Spleen (tissue), 11 donors: ENCODE data around the gene VAV2. TPM values are rescaled to one million over a fixed set of nuclear protein-coding genes. Genes with fewer than 3 reads are reported as not detected.
"Not testable (repeated sequence)": the region's sequence is repeated elsewhere in the genome, so short reads cannot be mapped to it uniquely, and the experiment has no call there.

Experiments
- DNase-seq: peaks from one replicate; pipeline ENCODE4 v3.0.0-alpha.2; 2020
- H3K27ac ChIP-seq, 8 donors: fragments of 200-600 bp; sonication (generic) in 7 of 8; 1 replicate in 4 of 8; 2 replicates in 4 of 8; pipeline versions ENCODE4 v1.5.0 to v1.8.0; 2016 to 2021; ENCODE audit warnings: inconsistent platforms in 4 of 8, mild to moderate bottlenecking in 4 of 8, moderate library complexity in 1 of 8
- H3K27me3 ChIP-seq, 7 donors: fragments of 200-600 bp; sonication (generic) in 6 of 7; replicated peaks in 1 of 7; 1 replicate in 4 of 7; 2 replicates in 3 of 7; pipeline versions ENCODE4 v1.5.0 to v1.8.0; 2016 to 2021; ENCODE audit warnings: inconsistent platforms in 3 of 7, mild to moderate bottlenecking in 1 of 7
- H3K36me3 ChIP-seq, 6 donors: fragments of 200-600 bp; sonication (generic) in 5 of 6; 1 replicate in 4 of 6; 2 replicates in 2 of 6; pipeline versions ENCODE4 v1.5.0 to v1.8.0; 2016 to 2021; ENCODE audit warnings: inconsistent platforms in 2 of 6
- H3K4me1 ChIP-seq, 6 donors: fragments of 200-600 bp; sonication (generic) in 5 of 6; 1 replicate in 3 of 6; 2 replicates in 3 of 6; pipeline versions ENCODE4 v1.5.0 to v1.8.0; 2016 to 2021; ENCODE audit warnings: inconsistent platforms in 3 of 6
- H3K4me3 ChIP-seq, 8 donors: fragments of 200-600 bp; sonication (generic) in 7 of 8; 1 replicate in 4 of 8; 2 replicates in 4 of 8; pipeline versions ENCODE4 v1.5.0 to v1.8.0; 2016 to 2021; ENCODE audit warnings: inconsistent platforms in 4 of 8, mild to moderate bottlenecking in 4 of 8, moderate library complexity in 2 of 8
- H3K9me3 ChIP-seq, 8 donors: fragments of 200-600 bp; sonication (generic) in 7 of 8; 1 replicate in 4 of 8; 2 replicates in 4 of 8; pipeline versions ENCODE4 v1.5.0 to v1.8.0; 2016 to 2021; ENCODE audit warnings: inconsistent platforms in 4 of 8
- POLR2A ChIP-seq, 3 donors: fragments of 450-650 bp; IDR thresholded peaks; one replicate each; pipeline ENCODE4 v1.5.1; 2017; ENCODE audit warnings: antibody characterized with exemption in 3 of 3, mild to moderate bottlenecking in 1 of 3
- POLR2AphosphoS5 ChIP-seq, 3 donors: sonication (generic); formaldehyde crosslinking; IDR thresholded peaks; one replicate each; pipeline ENCODE4 v1.5.1; 2017; ENCODE audit warnings: antibody characterized with exemption in 3 of 3
- WGBS, 5 donors: extraction: QIAGEN DNeasy Blood & Tissue Kit in 3 of 5; methylation state at CpG; one replicate each; pipeline versions ENCODE4 v1.1.5 to v1.1.7; 2013 to 2018; 5-methylcytosine and 5-hydroxymethylcytosine counted together
- intact Hi-C: fragments of 100-400 bp; cut with DNase I; formaldehyde crosslinking; loops from one replicate; pipeline ENCODE4 v1.15.0; 2023; ENCODE audit warnings: low total_unique reads
- polyA plus RNA-seq, 3 donors: library from polyadenylated mRNA; stranded (reverse); fragments of 200-250 nt; gene quantifications; one replicate each; pipeline ENCODE4 v1.2.1, GENCODE V29; 2013
- total RNA-seq, 7 donors: library from RNA; depleted of rRNA in 3 of 7; stranded (reverse); fragments of >200 nt in 3 of 7; fragmentation: NEBNext Ultra II Directional in 4 of 7; extraction: Animal tissue kit (Norgen Biotek cat#: 25700) in 4 of 7; gene quantifications; one replicate each; pipeline versions ENCODE4 v1.1.0 to v1.2.1, GENCODE V29; 2016 to 2021
- TF ChIP-seq, protein P1 (sequence below), 11 experiments: fragments of 200-600 bp in 7 of 11; fragments of 450-650 bp in 4 of 11; sonication (generic) in 4 of 11; IDR thresholded peaks in 8 of 11; conservative IDR thresholded peaks in 3 of 11; 1 replicate in 7 of 11; 2 replicates in 4 of 11; pipeline versions ENCODE4 v1.4.0 to v1.8.0; 2016 to 2021; ENCODE audit warnings: antibody characterized with exemption in 11 of 11, inconsistent platforms in 4 of 11, mild to moderate bottlenecking in 1 of 11
- donor health status: healthy with polysubstance abuse.
- donor health status: DM: no; HTN: no; CAD: no; lungs with moderate emphysema.
- donor health status: DM: no; HTN: no; CAD: no.
- donor health status: Bipolar disorder and iron deficiency.
- donor health status: healthy.
- donor health status: DM: no; HTN: no; CAD: no.
- donor health status: DM: yes; HTN: yes; CAD: no.

VAV2 gene
- total and polyA plus RNA-seq, 10 donors = 14.2 to 39.2 (median 23.3) TPM

DNA sequence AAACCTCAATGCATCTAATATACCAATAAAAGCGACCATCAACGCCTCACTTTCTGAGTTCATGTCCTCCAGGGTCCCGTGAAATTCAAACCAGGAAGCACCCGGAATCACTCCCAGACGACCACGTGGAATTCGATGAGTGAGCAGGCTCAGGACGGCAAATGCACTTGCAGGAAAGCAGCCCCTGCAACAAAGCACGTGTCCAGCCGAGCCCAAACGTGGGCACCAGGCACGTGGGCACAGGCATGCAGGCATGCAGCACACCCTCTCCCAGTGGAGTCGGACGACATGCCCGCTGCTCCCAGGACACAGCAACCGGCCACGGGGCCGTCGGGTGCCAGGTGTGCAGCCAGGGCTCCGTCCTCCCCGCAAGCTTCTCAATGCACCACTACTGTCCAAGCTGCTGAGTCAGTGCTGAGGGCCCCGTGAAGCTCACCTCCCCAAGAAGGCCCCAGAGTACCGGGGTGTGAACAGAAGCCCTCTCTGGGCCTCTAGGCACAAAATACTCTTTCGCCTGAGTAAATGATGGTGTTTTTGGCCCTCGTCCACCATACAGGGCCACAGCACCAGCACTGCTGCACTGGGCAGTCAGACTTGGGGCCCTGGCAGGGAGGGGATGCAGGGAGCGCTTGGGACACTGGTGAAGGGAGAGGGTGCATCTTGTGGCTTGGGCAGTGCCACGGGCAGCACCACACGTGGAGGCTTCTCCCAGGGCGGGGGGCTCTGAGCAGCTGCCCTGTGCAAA lies 87.6 kb downstream of the VAV2 start:
- Histone ChIP-seq H3K9me3 (no peaks in the 10 kb centered on the region), H3K36me3 (peaks cover 0 to 8% (median 0%) of the 10 kb centered on the region in 6 donors), H3K27ac (no peak overlapping the region), H3K4me1 (peaks cover 0 to 37% (median 12%) of the 10 kb centered on the region in 6 donors), H3K27me3 (no peaks in the 10 kb centered on the region), H3K4me3 (no peak overlapping the region)
- TF ChIP-seq POLR2AphosphoS5 (IDR thresholded peaks at IDR 0.05) (no peak), POLR2A (IDR thresholded peaks at IDR 0.05) (no peak)
- TF ChIP-seq, protein P1, sequence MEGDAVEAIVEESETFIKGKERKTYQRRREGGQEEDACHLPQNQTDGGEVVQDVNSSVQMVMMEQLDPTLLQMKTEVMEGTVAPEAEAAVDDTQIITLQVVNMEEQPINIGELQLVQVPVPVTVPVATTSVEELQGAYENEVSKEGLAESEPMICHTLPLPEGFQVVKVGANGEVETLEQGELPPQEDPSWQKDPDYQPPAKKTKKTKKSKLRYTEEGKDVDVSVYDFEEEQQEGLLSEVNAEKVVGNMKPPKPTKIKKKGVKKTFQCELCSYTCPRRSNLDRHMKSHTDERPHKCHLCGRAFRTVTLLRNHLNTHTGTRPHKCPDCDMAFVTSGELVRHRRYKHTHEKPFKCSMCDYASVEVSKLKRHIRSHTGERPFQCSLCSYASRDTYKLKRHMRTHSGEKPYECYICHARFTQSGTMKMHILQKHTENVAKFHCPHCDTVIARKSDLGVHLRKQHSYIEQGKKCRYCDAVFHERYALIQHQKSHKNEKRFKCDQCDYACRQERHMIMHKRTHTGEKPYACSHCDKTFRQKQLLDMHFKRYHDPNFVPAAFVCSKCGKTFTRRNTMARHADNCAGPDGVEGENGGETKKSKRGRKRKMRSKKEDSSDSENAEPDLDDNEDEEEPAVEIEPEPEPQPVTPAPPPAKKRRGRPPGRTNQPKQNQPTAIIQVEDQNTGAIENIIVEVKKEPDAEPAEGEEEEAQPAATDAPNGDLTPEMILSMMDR (IDR thresholded peaks at IDR 0.05 in 8 of 11, conservative IDR thresholded peaks at IDR 0.05 in 3 of 11) = no peak
- intact Hi-C loops = no loop called here
- 84 to 88% (median 86%) methylated on average over 21 to 29 of the region's 29 CpGs for WGBS, 5 donors
- no peak for DNase-seq

- Histone ChIP-seq H3K4me3 (no peak overlapping the region), H3K9me3 (no peaks in the 10 kb centered on the region), H3K27ac (no peak overlapping the region), H3K4me1 (peaks cover 0 to 30% (median 12%) of the 10 kb centered on the region in 6 donors), H3K27me3 (no peaks in the 10 kb centered on the region), H3K36me3 (peaks cover 0 to 8% (median 0%) of the 10 kb centered on the region in 6 donors)
- TF ChIP-seq POLR2A (IDR thresholded peaks at IDR 0.05) (no peak), POLR2AphosphoS5 (IDR thresholded peaks at IDR 0.05) (no peak)
- TF ChIP-seq, protein P1 (IDR thresholded peaks at IDR 0.05 in 8 of 11, conservative IDR thresholded peaks at IDR 0.05 in 3 of 11) = no peak
- intact Hi-C loops = no loop called here
- DNase-seq = no peak
- 85 to 92% (median 90%) methylated on average over 15 to 18 of the region's 18 CpGs for WGBS, 5 donors
Observed at GRCh38 chr9:133901184-133901835, 90.8 kb downstream of the VAV2 start.

GRCh38 chr9:133897675-133898074 lies 94.4 kb downstream of the VAV2 start:
- no peak for TF ChIP-seq POLR2AphosphoS5 (IDR thresholded peaks at IDR 0.05)
- no peak for TF ChIP-seq POLR2A (IDR thresholded peaks at IDR 0.05)
- TF ChIP-seq, protein P1 (IDR thresholded peaks at IDR 0.05 in 8 of 11, conservative IDR thresholded peaks at IDR 0.05 in 3 of 11) = no peak
- DNase-seq = no peak
- intact Hi-C loops = no loop called here
- H3K9me3 ChIP-seq = no peaks in the 10 kb centered on the region
- peaks cover 0 to 35% (median 12%) of the 10 kb centered on the region in 6 donors for H3K4me1 ChIP-seq
- H3K27ac ChIP-seq = no peak overlapping the region
- no peaks in the 10 kb centered on the region for H3K27me3 ChIP-seq
- H3K4me3 ChIP-seq = no peak overlapping the region
- peaks cover 0 to 17% (median 0%) of the 10 kb centered on the region in 6 donors for H3K36me3 ChIP-seq
- 71 to 80% (median 77%) methylated on average over 5 to 7 of the region's 7 CpGs for WGBS, 5 donors

GRCh38 chr9:133896007-133896406 lies 96.1 kb downstream of the VAV2 start:
- Histone ChIP-seq H3K36me3 (peaks cover 0 to 20% (median 0%) of the 10 kb centered on the region in 6 donors), H3K4me1 (peaks cover 0 to 24% (median 4%) of the 10 kb centered on the region in 6 donors)
- H3K4me3 ChIP-seq, H3K27ac ChIP-seq, intact Hi-C loops, H3K9me3 ChIP-seq, DNase-seq, H3K27me3 ChIP-seq: not testable (repeated sequence)
- 83 to 94% (median 93%) methylated on average over 11 to 13 of the region's 13 CpGs for WGBS, 5 donors
